ENCODE data around the gene C10orf90.
"Not testable (repeated sequence)": the region's sequence is repeated elsewhere in the genome, so short reads cannot be mapped to it uniquely, and the experiment has no call there.

Gene C10orf90

GRCh38 chr10:126561294-126561920, 109.1 kb downstream of the C10orf90 start:
- no peak for DNase-seq (ENCODE audit: insufficient read length, low spot score)
- no peak for FAIRE-seq

- no peak for DNase-seq (ENCODE audit: insufficient read length, low spot score)
- FAIRE-seq: no peak
Measured at GRCh38 chr10:126558881-126559280, 111.6 kb downstream of the C10orf90 start.

GRCh38 chr10:126551202-126551601, 119.3 kb downstream of the C10orf90 start:
- DNase-seq (ENCODE audit: insufficient read length, low spot score): no peak
- FAIRE-seq: no peak

GRCh38 chr10:126550586-126550985, 119.9 kb downstream of the C10orf90 start:
- not testable (repeated sequence) for FAIRE-seq; DNase-seq (ENCODE audit: insufficient read length, low spot score)

GRCh38 chr10:126549344-126549743, 121.1 kb downstream of the C10orf90 start:
- no peak for FAIRE-seq

GRCh38 chr10:126544565-126544964, 125.9 kb downstream of the C10orf90 start:
- FAIRE-seq (no peak), DNase-seq (ENCODE audit: insufficient read length, low spot score) (no peak)

More at GRCh38 chr10:126549344-126549743, 121.1 kb downstream of the C10orf90 start:
- DNase-seq (ENCODE audit: insufficient read length, low spot score): no peak

- no peak for FAIRE-seq
- no peak for DNase-seq (ENCODE audit: insufficient read length, low spot score)
Measured at GRCh38 chr10:126538439-126539135, 131.9 kb downstream of the C10orf90 start.

- DNase-seq (ENCODE audit: insufficient read length, low spot score) (no peak), FAIRE-seq (no peak)
Measured at GRCh38 chr10:126536656-126537055, 133.8 kb downstream of the C10orf90 start.

- FAIRE-seq (no peak), DNase-seq (ENCODE audit: insufficient read length, low spot score) (no peak)
Measured at GRCh38 chr10:126536148-126536547, 134.3 kb downstream of the C10orf90 start.

GRCh38 chr10:126533644-126534043, 136.8 kb downstream of the C10orf90 start:
- DNase-seq (ENCODE audit: insufficient read length, low spot score) (no peak), FAIRE-seq (no peak)

GRCh38 chr10:126528315-126528835, 142.1 kb downstream of the C10orf90 start:
- FAIRE-seq: no peak
- no peak for DNase-seq (ENCODE audit: insufficient read length, low spot score)

GRCh38 chr10:126527645-126528314, 142.7 kb downstream of the C10orf90 start:
- DNase-seq (ENCODE audit: insufficient read length, low spot score) (no peak), FAIRE-seq (no peak)

GRCh38 chr10:126525326-126525725, 145.2 kb downstream of the C10orf90 start:
- DNase-seq (ENCODE audit: insufficient read length, low spot score) (no peak), FAIRE-seq (no peak)

- FAIRE-seq (no peak), DNase-seq (ENCODE audit: insufficient read length, low spot score) (no peak)
Measured at GRCh38 chr10:126524526-126524925, 146.0 kb downstream of the C10orf90 start.

- FAIRE-seq: no peak
- no peak for DNase-seq (ENCODE audit: insufficient read length, low spot score)
Measured at GRCh38 chr10:126523071-126523470, 147.4 kb downstream of the C10orf90 start.

- DNase-seq (ENCODE audit: insufficient read length, low spot score) (no peak), FAIRE-seq (no peak)
Measured at GRCh38 chr10:126521399-126521798, 149.1 kb downstream of the C10orf90 start.

GRCh38 chr10:126520751-126521317, 149.7 kb downstream of the C10orf90 start:
- DNase-seq (ENCODE audit: insufficient read length, low spot score) (no peak), FAIRE-seq (no peak)

- DNase-seq (ENCODE audit: insufficient read length, low spot score): no peak
- FAIRE-seq: no peak
Measured at GRCh38 chr10:126519992-126520391, 150.5 kb downstream of the C10orf90 start.

- DNase-seq (ENCODE audit: insufficient read length, low spot score) (no peak), FAIRE-seq (no peak)
Measured at GRCh38 chr10:126519185-126519584, 151.3 kb downstream of the C10orf90 start.

GRCh38 chr10:126518218-126519080, 152.0 kb downstream of the C10orf90 start:
- DNase-seq (ENCODE audit: insufficient read length, low spot score) (no peak), FAIRE-seq (no peak)
